Ovary (tissue), 9 donors: ENCODE results near the gene TRRAP. TPM values are rescaled to one million over a fixed set of nuclear protein-coding genes. Genes with fewer than 3 reads are reported as not detected.

Source experiments
- DNase-seq, 5 donors: peaks; one replicate each; pipeline ENCODE4 v3.0.0-alpha.2; 2019 to 2020
- H3K27ac ChIP-seq, 2 donors: fragments of 200-600 bp; one replicate each; pipeline versions ENCODE4 v1.5.1 to v1.8.0; 2019 to 2022
- H3K27me3 ChIP-seq: fragments of 200-600 bp; one replicate; pipeline ENCODE4 v1.8.0; 2022
- H3K36me3 ChIP-seq: fragments of 200-600 bp; sonication (generic); one replicate; pipeline ENCODE4 v1.5.1; 2019
- H3K4me1 ChIP-seq: one replicate; pipeline ENCODE4 v1.8.1; 2013; ENCODE audit warnings: mild to moderate bottlenecking, moderate library complexity; ENCODE audit not compliant: insufficient read depth
- H3K4me3 ChIP-seq: fragments of 200-600 bp; sonication (generic); one replicate; pipeline ENCODE4 v1.5.1; 2017
- H3K9me3 ChIP-seq, 2 donors: fragments of 200-600 bp in 1 of 2; sonication (generic) in 1 of 2; one replicate each; pipeline versions ENCODE4 v1.5.1 to v1.8.1; 2013 to 2019; ENCODE audit warnings: mild to moderate bottlenecking in 1 of 2, moderate library complexity in 1 of 2
- CTCF ChIP-seq, 3 donors: fragments of 450-650 bp in 2 of 3; fragments of 200-600 bp in 1 of 3; IDR thresholded peaks; one replicate each; pipeline versions ENCODE4 v1.5.1 to v1.8.0; 2016 to 2022; ENCODE audit warnings: antibody characterized with exemption in 3 of 3, mild to moderate bottlenecking in 1 of 3
- EP300 ChIP-seq: sonication (generic); formaldehyde crosslinking; IDR thresholded peaks from one replicate; pipeline ENCODE4 v1.6.1; 2017; ENCODE audit warnings: antibody characterized with exemption
- POLR2A ChIP-seq: fragments of 450-650 bp; IDR thresholded peaks from one replicate; pipeline ENCODE4 v1.6.1; 2017; ENCODE audit warnings: antibody characterized with exemption, mild to moderate bottlenecking, moderate library complexity
- WGBS, 3 donors: extraction: QIAGEN DNeasy Blood & Tissue Kit in 1 of 3; methylation state at CpG; one replicate each; pipeline versions ENCODE4 v1.1.5 to v1.1.7; 2013 to 2017; 5-methylcytosine and 5-hydroxymethylcytosine counted together
- intact Hi-C, 4 donors: fragments of 100-400 bp; cut with DNase I; formaldehyde crosslinking; loops; one replicate each; pipeline versions ENCODE4 v1.11.0 to v1.15.1; 2022 to 2023
- polyA plus RNA-seq, 2 donors: library from polyadenylated mRNA; stranded (reverse); fragments of 200-250 nt in 1 of 2; fragments of 350-450 nt in 1 of 2; fragmentation: Illumina TruSeq in 1 of 2; extraction: RNeasy Lipid Tissue Mini Kit (QIAGEN cat#74804) in 1 of 2; gene quantifications; one replicate each; pipeline ENCODE4 v1.2.3, GENCODE V29; 2013 to 2014
- total RNA-seq, 7 donors: library from RNA; depleted of rRNA in 2 of 7; stranded (reverse); fragments of >200 nt in 2 of 7; fragmentation: NEBNext Ultra II Directional in 3 of 7; extraction: Animal tissue kit (Norgen Biotek cat#: 25700) in 3 of 7; gene quantifications; one replicate each; pipeline versions ENCODE4 v1.1.0 to v1.2.4, GENCODE V29; 2016 to 2023
- donor health status: DM: no; HTN: no; CAD: no; lungs with moderate emphysema.
- donor health status: DM: no; HTN: no; CAD: no.
- donor health status: Bipolar disorder and iron deficiency.
- donor health status: DM: yes; HTN: yes; CAD: no.
- donor health status: DM: no; HTN: no; CAD: no.
- donor health status: DM: yes; HTN: yes; CAD: no.

Gene TRRAP
- total and polyA plus RNA-seq, 9 donors = 15.9 to 47.9 (median 36.6) TPM

DNA sequence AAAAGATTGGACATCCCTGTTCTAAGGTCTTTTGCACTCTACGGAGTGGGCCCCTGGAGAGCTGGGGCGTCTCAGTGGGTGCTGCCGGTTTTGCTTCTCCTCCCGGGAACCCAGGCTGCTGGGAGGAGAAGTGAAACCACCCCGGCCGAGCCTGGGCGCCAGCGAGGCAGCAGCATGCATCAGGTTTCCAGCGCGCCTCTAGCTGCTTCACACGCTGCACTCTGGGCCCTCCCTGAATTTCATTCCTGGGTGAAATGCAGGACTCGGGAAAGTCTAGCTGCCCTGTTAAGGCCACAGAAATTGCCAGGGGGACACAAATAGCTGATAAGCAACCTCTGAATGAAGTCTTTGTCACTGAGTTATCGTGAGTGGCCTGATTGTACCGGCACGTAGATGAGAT lies 127.4 kb downstream of the TRRAP start:
- 88 to 91% (median 90%) methylated on average over 15 of the region's 15 CpGs for WGBS, 3 donors
- intact Hi-C loops = no loop called here
- H3K27ac ChIP-seq = no peak overlapping the region
- no peaks in the 10 kb centered on the region for H3K27me3 ChIP-seq
- DNase-seq = no peak
- TF ChIP-seq EP300 = no peak
- no peak for TF ChIP-seq POLR2A
- no peak for TF ChIP-seq CTCF (IDR thresholded peaks at IDR 0.05)
- no peak overlapping the region for H3K4me3 ChIP-seq
- no peaks in the 10 kb centered on the region for H3K9me3 ChIP-seq
- H3K4me1 ChIP-seq = no peaks in the 10 kb centered on the region
- no peaks in the 10 kb centered on the region for H3K36me3 ChIP-seq

GRCh38 chr7:99006739-99007424 lies 128.6 kb downstream of the TRRAP start:
- Histone ChIP-seq H3K27ac (no peak overlapping the region), H3K27me3 (no peaks in the 10 kb centered on the region), H3K9me3 (no peaks in the 10 kb centered on the region), H3K4me1 (no peaks in the 10 kb centered on the region), H3K36me3 (no peaks in the 10 kb centered on the region), H3K4me3 (no peak overlapping the region)
- TF ChIP-seq POLR2A (no peak), EP300 (no peak), CTCF (IDR thresholded peaks at IDR 0.05) (no peak)
- no peak for DNase-seq
- intact Hi-C loops = no loop called here
- 85 to 92% (median 91%) methylated on average over 11 of the region's 11 CpGs for WGBS, 3 donors

GRCh38 chr7:99008181-99008631 lies 129.9 kb downstream of the TRRAP start:
- no peaks in the 10 kb centered on the region for H3K27me3 ChIP-seq
- TF ChIP-seq EP300 (no peak), POLR2A (no peak), CTCF (IDR thresholded peaks at IDR 0.05) (no peak)
- H3K27ac ChIP-seq = no peak overlapping the region
- H3K36me3 ChIP-seq = no peaks in the 10 kb centered on the region
- H3K4me3 ChIP-seq = no peak overlapping the region
- no peaks in the 10 kb centered on the region for H3K9me3 ChIP-seq
- H3K4me1 ChIP-seq = no peaks in the 10 kb centered on the region
- intact Hi-C loops = no loop called here
- DNase-seq = no peak
- WGBS, 3 donors = 94 to 96% (median 94%) methylated on average over 23 of the region's 23 CpGs

DNA sequence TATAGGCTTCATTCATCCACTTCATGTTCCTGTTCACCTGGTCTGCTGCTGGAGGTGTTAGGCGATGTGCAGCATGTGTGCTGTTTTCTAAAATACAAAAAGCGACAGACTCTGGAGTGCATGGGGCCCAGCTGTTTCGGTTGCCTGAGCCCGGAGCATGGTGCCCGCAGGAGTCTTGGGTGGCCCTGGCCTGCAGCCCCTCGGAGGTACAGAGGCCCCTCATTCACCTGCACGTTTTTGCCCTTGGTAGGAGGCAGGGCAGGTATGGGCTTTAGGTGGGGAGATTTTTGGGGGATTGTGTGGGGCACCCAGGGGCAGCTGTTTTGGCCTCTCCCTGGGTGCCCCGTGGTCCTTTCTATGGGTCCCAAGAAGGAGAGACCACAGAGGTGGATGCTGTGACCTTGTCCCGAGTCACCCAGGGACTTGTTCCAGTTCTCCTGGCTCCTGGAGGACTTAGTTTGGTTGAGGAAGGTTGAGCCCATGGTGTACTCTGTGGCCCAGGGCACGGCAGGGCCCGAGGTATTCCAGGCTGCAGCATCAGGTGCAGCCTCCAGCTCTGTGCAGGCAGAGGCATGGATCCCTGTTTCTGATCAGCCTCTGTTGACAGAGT lies 130.7 kb downstream of the TRRAP start:
- peak in 1 of 5 donors; percentile 5 for DNase-seq

More for the DNA sequence above, 130.7 kb downstream of the TRRAP start:
- TF ChIP-seq CTCF (IDR thresholded peaks at IDR 0.05) = no peak
- TF ChIP-seq EP300 = no peak
- no peak for TF ChIP-seq POLR2A
- Histone ChIP-seq H3K4me1 (peaks cover 5% of the 10 kb centered on the region), H3K27me3 (no peaks in the 10 kb centered on the region), H3K36me3 (no peaks in the 10 kb centered on the region), H3K27ac (no peak overlapping the region), H3K4me3 (no peak overlapping the region), H3K9me3 (no peaks in the 10 kb centered on the region)
- whole genome bisulfite sequencing, 3 donors = 89 to 94% (median 91%) methylated on average over 8 to 11 of the region's 11 CpGs
- intact Hi-C loops = no loop called here
